Prostate gland (tissue), 2 donors: Measurements from ENCODE around the gene CANT1.

Experiments
- CTCF ChIP-seq, 4 experiments: fragments of 200-600 bp in 2 of 4; fragments of 450-650 bp in 2 of 4; sonication (generic) in 2 of 4; IDR thresholded peaks; 1 replicate in 3 of 4; 2 replicates in 1 of 4; pipeline ENCODE4 v1.5.1; 2016 to 2019; ENCODE audit warnings: antibody characterized with exemption in 4 of 4, mild to moderate bottlenecking in 2 of 4, moderate library complexity in 2 of 4
- POLR2AphosphoS5 ChIP-seq: sonication (generic); formaldehyde crosslinking; IDR thresholded peaks from one replicate; pipeline ENCODE4 v1.6.1; 2017; ENCODE audit warnings: antibody characterized with exemption

GRCh38 chr17:79055197-79055596 is 45.6 kb upstream of the CANT1 start:
- TF ChIP-seq CTCF (IDR thresholded peaks at IDR 0.05) (no peak), POLR2AphosphoS5 (no peak)
